Measurements from ENCODE around the gene ITPRIPL2. TPM values are rescaled to one million over a fixed set of nuclear protein-coding genes. Genes with fewer than 3 reads are reported as not detected.

Gene ITPRIPL2
- polyA plus RNA-seq, 1 donor (not counting 4 experiments of a cell fraction or from before 2014, with no cell fraction given), result 5.9 TPM

- Histone ChIP-seq H3K79me2 (ENCODE audit: control insufficient read depth, insufficient read depth, low read length) (no peaks in the 10 kb centered on the region), H2AFZ (ENCODE audit: control insufficient read depth, low read length) (no peak overlapping the region), H3K27ac (ENCODE audit: control insufficient read depth, insufficient read depth, low read length) (no peak overlapping the region), H3K27me3 (ENCODE audit: control insufficient read depth, extremely low read depth, insufficient read depth, low read length) (peaks cover 29% of the 10 kb centered on the region), H3K9ac (ENCODE audit: control insufficient read depth, extremely low read depth, insufficient read depth, low read length) (no peak overlapping the region), H3K9me1 (ENCODE audit: control insufficient read depth, extremely low read depth, insufficient read depth, low read length) (no peaks in the 10 kb centered on the region), H4K20me1 (ENCODE audit: control insufficient read depth, extremely low read depth, insufficient read depth, low read length) (no peaks in the 10 kb centered on the region), H3K9me3 (ENCODE audit: control insufficient read depth, low read depth, low read length) (no peaks in the 10 kb centered on the region), H3K4me1 (ENCODE audit: control insufficient read depth, extremely low read depth, insufficient read depth, low read length) (peaks cover 2% of the 10 kb centered on the region), H3K36me3 (ENCODE audit: control insufficient read depth in 2 of 2, extremely low read depth in 1 of 2, insufficient read depth in 2 of 2, low read length in 2 of 2) (no peaks in the 10 kb centered on the region), H3K4me2 (ENCODE audit: control insufficient read depth, extremely low read depth, insufficient read depth, low read depth, low read length) (peak overlapping the region; percentile 48), H3K4me3 (ENCODE audit: control insufficient read depth in 2 of 3, extremely low read depth in 1 of 3, insufficient read depth in 2 of 3, low read depth in 1 of 3, low read length in 3 of 3) (peak overlapping the region in 2 of 3 experiments; percentile 7 to 26)
- TF ChIP-seq CTCF (optimal IDR thresholded peaks at IDR 0.05 in 1 of 3, IDR thresholded peaks at IDR 0.05 in 1 of 3, conservative IDR thresholded peaks at IDR 0.05 in 1 of 3; ENCODE audit: extremely low read depth in 1 of 3, insufficient read depth in 2 of 3, low read length in 3 of 3) (no peak), EZH2 (IDR thresholded peaks at IDR 0.05; ENCODE audit: low read length) (peak; percentile 49)
- DNase-seq (ENCODE audit: low read depth, low spot score) (no peak), FAIRE-seq (no peak)
- dilution Hi-C loops (cut with MboI; ENCODE audit: extremely low pct_ligation_motif_present, low sequenced_read_pairs), result no loop called here
These were observed 54.8 kb downstream of the ITPRIPL2 start for GRCh38 chr16:19168371-19169081.

- TF ChIP-seq EZH2 (IDR thresholded peaks at IDR 0.05; ENCODE audit: low read length) (peak; percentile 21), CTCF (optimal IDR thresholded peaks at IDR 0.05 in 1 of 3, IDR thresholded peaks at IDR 0.05 in 1 of 3, conservative IDR thresholded peaks at IDR 0.05 in 1 of 3; ENCODE audit: extremely low read depth in 1 of 3, insufficient read depth in 2 of 3, low read length in 3 of 3) (no peak)
- H3K4me1 ChIP-seq (ENCODE audit: control insufficient read depth, extremely low read depth, insufficient read depth, low read length), result peaks cover 2% of the 10 kb centered on the region
- dilution Hi-C loops (cut with MboI; ENCODE audit: extremely low pct_ligation_motif_present, low sequenced_read_pairs), result no loop called here
- H3K9me3 ChIP-seq (ENCODE audit: control insufficient read depth, low read depth, low read length), result no peaks in the 10 kb centered on the region
- H3K4me3 ChIP-seq (ENCODE audit: control insufficient read depth in 2 of 3, extremely low read depth in 1 of 3, insufficient read depth in 2 of 3, low read depth in 1 of 3, low read length in 3 of 3), result no peak overlapping the region
- no peak overlapping the region for H3K4me2 ChIP-seq (ENCODE audit: control insufficient read depth, extremely low read depth, insufficient read depth, low read depth, low read length)
- no peak overlapping the region for H3K27ac ChIP-seq (ENCODE audit: control insufficient read depth, insufficient read depth, low read length)
- FAIRE-seq (no peak), DNase-seq (ENCODE audit: low read depth, low spot score) (no peak)
- H3K27me3 ChIP-seq (ENCODE audit: control insufficient read depth, extremely low read depth, insufficient read depth, low read length), result peaks cover 30% of the 10 kb centered on the region
- H3K36me3 ChIP-seq (ENCODE audit: control insufficient read depth in 2 of 2, extremely low read depth in 1 of 2, insufficient read depth in 2 of 2, low read length in 2 of 2), result no peaks in the 10 kb centered on the region
- no peaks in the 10 kb centered on the region for H4K20me1 ChIP-seq (ENCODE audit: control insufficient read depth, extremely low read depth, insufficient read depth, low read length)
- H3K9me1 ChIP-seq (ENCODE audit: control insufficient read depth, extremely low read depth, insufficient read depth, low read length), result no peaks in the 10 kb centered on the region
- no peaks in the 10 kb centered on the region for H3K79me2 ChIP-seq (ENCODE audit: control insufficient read depth, insufficient read depth, low read length)
- H3K9ac ChIP-seq (ENCODE audit: control insufficient read depth, extremely low read depth, insufficient read depth, low read length), result no peak overlapping the region
- no peak overlapping the region for H2AFZ ChIP-seq (ENCODE audit: control insufficient read depth, low read length)
These were observed 55.4 kb downstream of the ITPRIPL2 start for GRCh38 chr16:19169082-19169639.
